GM10248 (cell line): ENCODE measurements around the gene CGN.

ENCODE experiments used
- CTCF ChIA-PET: fragments of 300-600 bp; sonication (Branson Sonifier 250); formaldehyde crosslinking; extraction: SDS; loops from one replicate; lab custom pipeline; 2021; ENCODE audit warnings: antibody characterized with exemption; lab: Yijun Ruan, JAX
- POLR2A ChIA-PET: fragments of 350-650 bp; sonication (Branson Sonifier 250); formaldehyde crosslinking; extraction: SDS; loops from one replicate; lab custom pipeline; 2020; ENCODE audit warnings: antibody characterized with exemption; lab: Yijun Ruan, JAX
- DNase-seq: peaks from one replicate; pipeline ENCODE4 v3.0.0; 2012; ENCODE audit errors: extremely low spot score
- CTCF ChIP-seq: IDR thresholded peaks from 2 replicates; pipeline ENCODE4 v1.5.1; 2012; ENCODE audit warnings: mild to moderate bottlenecking, low read depth; ENCODE audit errors: extremely low read depth, missing control alignments, control extremely low read depth

CGN gene

DNA sequence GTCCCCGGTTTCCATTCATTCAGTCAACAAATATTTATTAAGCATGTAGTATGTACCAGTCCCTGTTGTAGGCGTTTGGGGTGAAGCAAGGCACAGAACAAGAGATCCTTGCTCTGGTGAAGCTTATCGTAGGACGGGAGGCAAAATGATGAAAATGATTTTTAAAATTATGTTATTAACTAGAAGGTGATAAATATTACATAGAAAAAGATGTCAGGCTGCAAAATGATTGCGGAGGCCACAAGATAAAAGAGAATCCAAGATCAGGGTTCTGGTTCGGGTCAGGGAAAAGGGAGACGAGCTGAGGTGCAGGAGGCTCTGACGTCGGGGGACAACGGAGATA lies 602 bp upstream of the CGN start:
- no peak for TF ChIP-seq CTCF
- DNase-seq = no peak
- CTCF ChIA-PET = interaction anchor here (1.4 to 2.1 kb wide), 4 partner anchors 10 to 29 kb away, joined by 3 to 8 read pairs (median 6); no protein-coding TSS in a partner anchor
- POLR2A ChIA-PET = no interaction called here

- DNase-seq = no peak
- no peak for TF ChIP-seq CTCF
- CTCF ChIA-PET = interaction anchor here (1.2 to 2.1 kb wide), 4 partner anchors 8 to 40 kb away, joined by 3 to 8 read pairs (median 4); no protein-coding TSS in a partner anchor
- POLR2A ChIA-PET = no interaction called here
Measured at GRCh38 chr1:151511636-151512215, 539 bp downstream of the CGN start.

GRCh38 chr1:151512326-151512725 lies 1.1 kb downstream of the CGN start:
- no peak for DNase-seq
- CTCF ChIA-PET = interaction anchor here (1.2 to 1.5 kb wide), 2 partner anchors 8 to 41 kb away, joined by 4 to 8 read pairs; no protein-coding TSS in a partner anchor
- no peak for TF ChIP-seq CTCF
- POLR2A ChIA-PET = no interaction called here

- POLR2A ChIA-PET = no interaction called here
Measured at GRCh38 chr1:151512801-151513625, 1.8 kb downstream of the CGN start.

GRCh38 chr1:151513626-151514121 lies 2.5 kb downstream of the CGN start:
- TF ChIP-seq CTCF = no peak
- POLR2A ChIA-PET = no interaction called here
- CTCF ChIA-PET = interaction anchor here (0.9 kb wide), 1 partner anchor 22 kb away, joined by 3 read pairs; no protein-coding TSS in a partner anchor
- DNase-seq = no peak

More at GRCh38 chr1:151512801-151513625, 1.8 kb downstream of the CGN start:
- CTCF ChIA-PET = interaction anchor here (0.9 kb wide), 1 partner anchor 23 kb away, joined by 3 read pairs; no protein-coding TSS in a partner anchor
- no peak for TF ChIP-seq CTCF
- DNase-seq = no peak

DNA sequence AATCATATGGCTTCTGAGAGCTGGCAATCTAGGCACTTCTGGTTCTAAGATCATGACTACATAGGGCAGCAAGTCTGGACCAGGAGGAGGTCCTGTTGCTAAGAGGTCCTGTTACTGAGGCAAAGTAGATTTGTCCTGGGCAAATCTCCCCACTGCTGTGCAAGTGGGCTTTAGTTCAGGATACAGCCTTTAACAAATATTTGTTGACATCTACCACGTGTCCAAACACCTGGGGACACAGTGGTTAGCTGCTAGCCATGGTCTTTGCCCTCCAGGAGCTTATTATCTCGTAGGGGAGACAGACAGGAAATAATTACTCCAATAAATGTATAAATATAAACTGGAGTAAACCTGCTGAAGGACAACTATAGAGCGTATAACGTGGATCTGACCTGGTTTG lies 3.2 kb downstream of the CGN start:
- DNase-seq = no peak
- no peak for TF ChIP-seq CTCF
- ChIA-PET CTCF (no interaction called here), POLR2A (interaction anchor here (0.6 kb wide), 1 partner anchor 166 kb away, joined by 3 read pairs; no protein-coding TSS in a partner anchor)
